ENCODE data around the gene LEMD3.

Gene LEMD3

DNA sequence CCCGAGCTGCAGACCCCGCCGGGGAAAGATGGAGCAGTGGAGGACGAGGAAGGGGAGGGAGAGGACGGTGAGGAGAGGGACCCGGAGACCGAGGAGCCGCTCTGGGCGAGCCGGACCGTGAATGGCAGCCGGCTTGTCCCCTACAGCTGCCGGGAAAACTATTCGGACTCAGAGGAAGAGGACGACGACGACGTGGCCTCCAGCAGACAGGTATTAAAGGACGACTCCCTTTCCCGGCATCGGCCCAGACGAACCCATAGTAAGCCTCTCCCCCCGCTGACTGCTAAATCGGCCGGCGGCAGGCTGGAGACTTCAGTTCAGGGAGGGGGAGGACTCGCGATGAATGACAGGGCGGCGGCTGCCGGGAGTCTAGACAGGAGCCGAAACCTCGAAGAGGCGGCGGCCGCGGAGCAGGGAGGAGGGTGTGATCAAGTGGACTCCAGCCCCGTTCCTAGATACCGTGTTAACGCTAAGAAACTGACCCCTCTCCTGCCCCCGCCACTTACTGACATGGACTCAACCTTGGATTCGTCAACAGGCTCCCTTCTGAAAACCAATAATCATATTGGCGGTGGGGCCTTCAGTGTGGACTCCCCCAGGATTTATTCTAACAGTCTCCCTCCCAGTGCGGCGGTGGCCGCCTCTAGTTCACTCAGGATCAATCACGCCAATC lies 962 bp downstream of the LEMD3 start:
- DNase-seq: peak; percentile 41

DNA sequence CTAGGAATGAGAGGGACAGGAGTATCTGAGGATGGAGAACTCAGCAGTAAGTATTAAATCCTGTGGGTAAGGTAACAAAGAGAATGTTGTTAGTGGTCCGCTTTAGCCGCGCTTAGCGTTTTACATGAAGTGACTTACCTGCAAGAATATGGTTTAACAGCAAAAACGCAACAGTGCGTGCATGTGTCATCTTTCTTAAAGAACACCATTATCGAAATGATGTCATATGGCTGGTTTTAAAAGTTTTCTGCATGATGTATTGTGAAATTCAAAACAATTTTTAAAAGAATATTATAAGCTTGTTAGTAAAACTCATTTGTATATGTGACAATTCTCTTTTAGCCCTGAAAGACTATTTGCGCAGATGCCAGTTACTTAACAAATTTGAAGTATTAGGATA lies 1.7 kb downstream of the LEMD3 start:
- no peak for DNase-seq

DNA sequence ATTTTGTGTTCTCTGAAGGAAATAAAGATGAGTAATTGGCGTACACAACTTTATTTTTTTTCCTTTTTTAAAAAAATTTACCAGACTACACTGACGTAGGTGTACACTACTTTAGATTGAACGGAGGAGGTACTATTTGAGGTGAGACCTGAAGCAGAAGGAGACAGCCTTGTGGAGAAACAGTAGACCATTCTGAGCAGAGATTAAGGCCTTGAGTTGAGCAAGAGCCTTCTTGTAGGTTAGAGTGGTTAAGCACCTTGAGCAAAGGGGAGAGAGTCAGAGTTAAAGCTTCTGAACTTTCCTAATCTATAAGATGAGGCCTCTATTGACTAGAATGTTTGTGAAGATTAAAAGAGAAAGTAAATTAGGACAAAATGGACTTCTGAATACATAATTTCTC lies 2.5 kb downstream of the LEMD3 start:
- no peak for DNase-seq

DNA sequence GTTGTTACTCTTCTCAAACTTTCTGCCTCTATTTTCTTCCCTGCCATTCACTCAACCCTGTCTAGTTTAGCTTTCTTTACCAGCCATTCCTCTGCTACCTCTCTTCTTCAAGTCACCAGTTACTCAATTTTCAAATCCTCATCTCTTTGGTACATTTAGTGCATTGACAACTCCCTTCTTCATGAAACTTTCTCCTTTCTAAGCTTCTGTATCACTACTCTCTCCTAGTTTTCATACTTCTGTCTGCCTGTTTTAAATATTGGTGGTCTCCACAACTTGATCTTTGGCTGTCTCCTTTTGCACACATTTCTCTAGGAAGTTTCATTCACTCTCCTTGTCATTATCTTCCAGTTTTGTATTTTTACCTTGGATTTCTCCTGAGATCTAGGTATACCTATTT lies 6.0 kb downstream of the LEMD3 start:
- no peak for DNase-seq

DNA sequence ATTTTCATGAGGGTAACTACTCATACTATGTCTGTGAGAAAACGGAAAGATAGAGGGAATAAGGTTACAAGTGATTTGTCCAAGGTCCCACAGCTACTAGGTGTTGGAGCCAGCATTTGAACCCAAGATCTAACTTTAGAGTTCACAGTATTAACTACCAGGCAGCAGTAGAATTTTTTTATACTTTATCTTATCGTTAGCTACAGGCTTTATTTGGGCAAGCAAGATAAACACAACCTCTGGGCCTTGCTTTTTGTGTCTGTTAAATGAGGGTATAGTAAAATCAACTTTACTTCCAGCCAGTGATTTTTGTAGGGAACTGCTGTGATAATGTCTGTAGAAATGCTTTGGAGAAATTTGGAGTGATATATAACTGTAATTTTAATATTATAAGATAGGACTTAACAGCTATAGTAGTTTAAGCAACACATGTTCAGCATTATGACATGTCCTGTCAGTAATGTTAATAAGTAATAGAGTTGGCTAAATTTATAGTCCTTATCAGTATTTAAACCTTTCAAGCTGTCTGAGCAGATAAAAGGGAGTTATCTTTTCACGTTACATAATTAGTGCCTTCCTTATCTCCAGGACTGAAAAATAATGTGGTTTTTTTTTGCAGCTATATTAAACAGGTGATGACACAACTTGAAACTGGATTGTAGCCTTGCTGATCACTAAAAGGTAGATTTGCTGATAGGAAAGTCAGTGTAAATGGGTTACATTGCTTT lies 12.8 kb downstream of the LEMD3 start:
- no peak for DNase-seq

DNA sequence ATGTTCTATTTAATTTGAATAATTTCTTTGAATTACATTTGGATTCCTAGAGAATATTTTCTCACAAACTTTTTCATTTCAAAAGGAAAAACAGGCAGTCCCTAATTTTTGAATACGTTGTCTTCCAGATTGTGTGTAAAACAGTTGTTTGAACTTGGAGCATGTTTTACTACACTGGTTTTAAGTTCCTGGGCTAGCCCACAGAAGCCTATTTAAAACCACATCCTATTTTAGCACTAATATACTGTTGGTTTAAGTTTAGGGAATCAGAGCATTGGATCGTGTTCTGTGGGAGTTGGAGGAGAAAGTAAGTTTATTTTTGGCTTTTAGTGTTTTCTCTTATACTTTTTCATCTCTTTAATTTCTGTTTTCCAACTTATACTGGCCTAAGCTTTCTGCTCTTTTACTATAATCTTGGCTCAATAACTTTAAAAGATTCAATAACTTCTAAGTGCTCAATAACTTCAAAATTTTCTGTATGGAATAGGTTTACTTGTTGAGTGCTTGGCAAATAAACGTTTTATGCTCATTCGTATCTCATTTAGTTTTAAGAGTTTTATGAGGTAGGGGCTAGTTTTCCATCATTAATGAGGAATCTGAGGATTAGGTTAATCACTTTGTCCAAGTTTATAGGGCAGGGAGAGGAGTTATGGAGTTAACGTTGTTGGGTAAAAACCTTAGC lies 14.9 kb downstream of the LEMD3 start:
- no peak for DNase-seq

DNA sequence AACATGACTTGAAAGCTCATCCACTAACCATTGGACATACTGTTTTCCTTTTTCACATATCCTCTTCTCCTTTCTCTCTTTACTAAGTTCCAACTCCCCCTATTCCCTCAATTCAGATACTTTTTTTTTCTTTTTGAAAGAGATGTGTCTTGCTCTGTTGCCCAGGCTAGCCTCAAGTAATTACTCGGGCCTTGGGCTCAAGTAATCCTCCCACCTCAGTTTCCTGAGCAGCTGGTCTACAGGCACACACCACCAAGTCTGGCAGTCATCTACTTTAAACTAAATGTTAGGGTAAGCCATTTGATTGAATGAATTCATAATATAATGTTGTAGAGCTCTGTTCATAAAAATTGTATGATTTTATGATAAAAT lies 15.5 kb downstream of the LEMD3 start:
- DNase-seq: no peak

DNA sequence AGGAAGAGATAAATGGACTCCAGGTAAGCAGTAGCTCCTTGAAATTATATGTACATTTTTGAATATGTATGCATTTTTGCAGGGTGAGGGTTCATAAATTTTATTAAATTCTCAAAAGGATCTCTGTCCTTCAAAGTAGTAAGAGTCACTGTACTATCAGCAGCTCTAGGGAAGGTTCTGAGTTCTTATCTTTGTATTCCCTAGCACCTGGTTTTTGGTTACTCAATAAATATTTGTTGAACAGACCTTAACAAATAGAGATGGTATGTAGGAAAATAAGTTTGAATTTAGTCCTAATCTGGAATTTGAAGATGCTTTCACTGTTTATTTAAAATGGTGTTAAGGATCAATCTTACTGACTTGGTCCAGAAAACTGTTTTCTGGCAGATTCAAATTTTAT lies 18.3 kb downstream of the LEMD3 start:
- DNase-seq: no peak

DNA sequence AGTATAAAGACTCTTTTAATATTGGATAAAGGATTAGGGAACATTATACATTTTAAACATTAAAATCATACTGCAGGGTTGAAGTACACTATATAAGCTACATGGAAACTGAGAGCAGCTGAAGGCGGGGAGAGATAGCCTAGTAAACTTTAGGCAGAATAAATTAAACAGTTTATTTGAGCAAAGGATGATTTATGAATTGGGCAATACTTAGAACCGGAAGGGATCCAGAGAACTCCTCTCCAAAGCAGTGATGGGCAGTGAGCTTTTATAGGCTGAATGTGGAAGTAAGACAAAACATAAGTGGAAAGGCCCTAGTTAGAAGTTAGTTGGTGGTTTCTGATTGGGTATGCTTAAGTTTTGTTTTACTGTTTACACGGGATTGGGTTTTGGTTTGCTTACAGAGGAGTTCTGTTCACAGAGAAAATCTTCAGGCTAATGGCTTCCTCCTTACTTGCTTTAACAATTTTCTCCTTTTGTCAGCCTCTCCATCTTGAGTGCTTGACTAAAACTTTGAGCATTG lies 18.9 kb downstream of the LEMD3 start:
- no peak for DNase-seq

DNA sequence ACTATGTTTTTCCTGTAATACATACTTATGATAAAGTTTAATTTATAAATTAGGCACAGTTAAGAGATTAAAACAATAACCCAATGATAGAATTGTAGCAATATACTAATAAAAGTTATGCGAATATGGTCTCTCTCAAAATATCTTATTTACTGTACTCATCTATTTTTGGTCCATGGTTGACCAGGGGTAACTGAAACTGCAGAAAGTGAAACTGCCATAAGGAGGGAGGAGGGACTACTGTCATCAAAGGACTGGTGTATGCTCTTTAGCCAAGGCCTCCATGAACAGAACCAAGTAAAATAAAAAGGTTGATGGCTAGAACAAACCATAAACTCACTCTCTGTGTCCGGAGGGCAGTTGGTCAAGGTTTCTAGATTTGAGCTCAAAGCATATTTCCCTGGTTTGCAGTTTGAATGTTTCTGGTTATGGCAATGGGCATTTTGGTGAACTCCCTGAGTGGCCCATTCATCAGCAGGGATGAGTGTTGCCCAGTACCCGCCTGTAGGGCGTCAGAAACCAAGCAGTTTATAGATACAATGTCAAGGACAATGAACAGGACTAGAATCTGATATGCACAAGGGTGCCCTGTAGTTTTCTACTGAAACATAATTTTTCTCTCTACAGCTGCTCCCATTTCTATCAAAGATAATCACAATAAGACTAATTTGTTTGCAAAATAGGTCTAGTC lies 19.8 kb downstream of the LEMD3 start:
- DNase-seq: no peak

DNA sequence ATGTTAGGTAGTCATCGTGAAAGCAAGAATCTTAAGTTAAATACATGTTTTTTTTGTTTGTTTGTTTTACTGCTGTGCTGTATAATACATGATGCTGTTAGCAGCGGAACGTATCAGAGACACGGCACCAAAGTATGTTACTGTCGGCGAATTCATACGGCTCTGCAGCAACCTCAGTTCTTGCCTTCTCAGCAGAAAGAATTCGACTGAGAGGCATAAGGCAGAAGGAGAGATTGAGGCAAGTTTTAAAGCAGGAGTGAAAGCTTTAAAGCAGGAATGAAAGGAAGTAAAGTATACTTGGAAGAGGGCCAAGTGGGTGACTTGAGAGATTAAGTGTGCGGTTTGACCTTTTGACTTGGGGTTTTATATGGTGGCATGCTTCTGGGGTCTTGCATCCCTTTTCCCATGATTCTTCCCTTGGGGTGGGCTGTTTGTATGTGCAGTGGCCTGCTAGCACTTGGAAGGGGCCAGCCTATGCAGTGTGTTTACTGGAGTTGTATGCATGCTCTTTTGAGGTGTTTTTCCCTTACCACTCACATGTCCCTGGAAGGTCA lies 23.7 kb downstream of the LEMD3 start:
- DNase-seq: no peak

DNA sequence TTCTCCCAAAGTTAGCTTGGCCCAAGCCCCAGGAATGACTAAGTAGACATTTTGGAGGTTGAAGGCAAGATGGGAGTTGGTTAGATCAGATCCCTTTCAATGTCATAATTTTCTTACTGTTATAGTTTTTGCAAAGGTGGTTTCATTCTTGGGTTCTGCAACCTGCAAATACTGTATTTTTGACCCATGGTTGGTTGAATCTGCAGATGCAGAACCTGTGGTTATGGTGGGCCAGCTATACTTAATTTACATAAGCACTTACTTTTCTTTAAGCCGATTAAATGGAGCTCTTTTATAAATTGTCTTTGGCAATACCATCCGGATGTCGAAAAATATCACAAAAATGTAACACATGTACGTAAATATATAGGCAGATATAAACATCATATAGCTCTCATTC lies 25.6 kb downstream of the LEMD3 start:
- no peak for DNase-seq

DNA sequence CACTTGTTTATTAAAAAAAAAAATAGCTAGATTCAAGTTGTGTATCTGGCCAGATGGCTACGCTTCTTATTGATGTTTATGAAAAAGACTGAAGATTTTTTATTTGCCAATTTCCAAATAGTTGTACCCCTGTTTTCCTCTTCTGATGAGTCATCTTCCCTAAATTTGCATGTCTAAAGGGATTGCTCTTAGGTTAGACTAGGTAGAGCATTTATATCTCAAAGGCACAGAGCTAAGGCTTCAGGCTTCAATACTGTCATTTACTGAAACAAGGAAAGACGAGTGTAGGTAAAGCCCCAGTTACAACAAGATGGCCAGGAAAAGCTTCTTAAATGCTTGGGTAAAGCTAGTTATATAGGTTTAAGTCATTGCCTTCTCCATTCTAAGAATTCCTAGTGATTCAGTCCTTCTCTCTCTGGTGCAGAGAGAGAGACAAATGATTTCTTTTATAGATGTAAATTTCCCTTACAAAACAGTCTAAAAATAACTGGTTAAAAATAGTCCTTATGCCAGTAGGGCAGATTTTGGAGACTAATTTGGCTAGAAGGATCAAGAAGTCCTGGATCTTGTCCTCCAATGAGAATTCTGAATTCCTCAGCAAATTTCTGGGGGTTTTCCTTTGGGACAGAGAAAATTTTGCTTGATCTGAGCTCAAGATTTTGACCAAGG lies 26.1 kb downstream of the LEMD3 start:
- no peak for DNase-seq

DNA sequence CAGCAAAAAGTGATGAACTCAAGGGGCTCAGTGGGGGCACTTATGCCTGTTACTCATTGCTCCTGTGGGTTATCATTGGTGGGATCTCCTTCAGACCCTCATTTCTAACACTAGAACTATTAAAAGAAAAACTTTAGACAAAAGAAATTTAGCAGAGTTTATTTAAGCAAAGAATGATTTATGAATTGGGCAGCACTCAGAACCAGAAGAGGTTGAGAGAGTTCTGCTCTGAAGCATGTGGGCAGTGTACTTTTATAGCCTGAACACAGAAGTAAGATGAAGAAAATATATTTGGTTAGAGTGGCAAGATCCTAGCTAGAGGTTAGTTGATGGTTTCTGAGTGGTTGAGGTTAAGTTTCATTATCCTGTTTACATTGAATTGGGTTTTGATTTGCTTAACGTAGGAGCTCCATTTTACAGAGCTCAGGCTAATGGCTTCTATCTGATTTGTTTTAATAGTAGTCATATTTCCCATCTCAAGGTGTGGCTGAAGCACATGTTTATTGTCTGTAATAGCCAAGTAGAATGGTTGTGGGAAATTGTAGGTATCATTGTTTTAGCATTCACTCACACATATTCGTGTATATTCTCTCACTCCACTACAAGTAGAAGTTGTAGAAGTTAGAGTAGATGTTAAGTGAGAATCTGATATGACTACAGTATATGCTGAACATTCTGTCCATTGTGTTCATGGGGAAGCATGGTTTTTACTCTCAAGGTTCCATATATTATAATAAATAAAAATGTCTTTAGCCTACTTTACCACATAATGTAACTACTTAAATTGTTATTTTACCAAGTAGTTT lies 27.6 kb downstream of the LEMD3 start:
- DNase-seq: no peak

DNA sequence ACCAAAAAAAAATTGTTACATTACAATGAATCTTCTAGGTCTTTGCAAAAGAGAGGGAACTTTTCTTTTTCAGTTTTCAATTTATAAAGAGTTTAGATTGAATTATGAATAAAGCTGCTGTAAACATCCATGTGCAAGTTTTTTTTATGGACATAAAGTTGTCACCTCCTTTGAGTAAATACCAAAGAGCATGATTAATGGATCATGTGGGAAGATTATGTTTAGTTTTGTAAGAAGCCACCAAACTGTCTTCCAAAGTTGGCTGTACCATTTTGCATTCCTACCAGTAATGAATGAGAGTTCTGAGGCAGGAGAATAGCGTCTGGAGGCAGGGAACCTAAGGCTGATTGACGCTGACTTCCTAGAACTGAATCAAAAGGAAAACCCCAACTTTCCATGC lies 30.2 kb downstream of the LEMD3 start:
- no peak for DNase-seq

DNA sequence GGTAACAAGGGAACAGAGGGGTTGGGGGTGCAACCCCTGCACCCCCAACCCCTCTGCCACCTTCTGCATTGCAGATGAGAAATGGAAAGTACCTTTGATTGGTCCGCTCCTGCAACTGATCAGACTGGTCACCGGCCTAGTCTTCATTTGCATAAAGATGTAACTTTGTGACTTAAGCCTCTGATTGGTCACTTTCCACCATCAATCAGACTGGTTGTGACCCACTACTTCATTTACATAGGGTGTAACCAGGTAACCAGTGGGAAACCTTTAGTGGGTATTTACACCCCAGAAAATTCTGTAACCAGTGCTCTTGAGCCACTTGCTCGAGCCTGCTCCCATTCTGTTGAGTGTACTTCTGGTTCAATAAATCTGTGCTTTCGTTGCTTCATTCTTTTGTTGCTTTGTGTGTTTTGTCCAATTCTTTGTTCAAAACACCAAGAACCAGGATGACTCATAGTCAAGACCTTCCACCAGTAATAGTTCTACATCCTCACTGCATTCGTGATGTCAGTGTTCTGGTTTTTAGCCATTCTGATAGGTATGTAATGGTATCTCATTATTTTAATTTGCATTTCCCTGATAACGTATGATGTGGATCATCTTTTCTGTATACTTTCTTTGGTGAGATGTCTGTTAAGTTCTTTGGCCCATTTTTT lies 30.8 kb downstream of the LEMD3 start:
- no peak for DNase-seq

DNA sequence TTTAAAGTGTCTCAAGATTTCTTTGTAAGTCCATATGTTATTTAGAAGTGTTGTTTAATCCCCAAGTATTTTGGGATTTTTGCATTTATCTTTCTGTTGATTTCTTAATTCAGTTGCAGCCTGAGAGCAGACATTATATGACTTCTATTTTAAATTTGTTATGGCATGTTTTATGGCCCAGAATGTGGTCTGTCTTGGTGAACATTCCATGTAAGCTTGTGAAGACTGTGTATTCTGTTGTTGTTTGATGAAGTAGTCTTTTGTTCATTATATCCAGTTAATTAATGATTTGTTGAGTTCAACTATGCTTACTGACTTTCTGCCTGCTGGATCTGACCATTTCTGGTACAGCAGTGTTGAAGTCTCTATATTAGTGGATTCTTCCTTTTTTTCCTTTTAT lies 34.0 kb downstream of the LEMD3 start:
- no peak for DNase-seq

DNA sequence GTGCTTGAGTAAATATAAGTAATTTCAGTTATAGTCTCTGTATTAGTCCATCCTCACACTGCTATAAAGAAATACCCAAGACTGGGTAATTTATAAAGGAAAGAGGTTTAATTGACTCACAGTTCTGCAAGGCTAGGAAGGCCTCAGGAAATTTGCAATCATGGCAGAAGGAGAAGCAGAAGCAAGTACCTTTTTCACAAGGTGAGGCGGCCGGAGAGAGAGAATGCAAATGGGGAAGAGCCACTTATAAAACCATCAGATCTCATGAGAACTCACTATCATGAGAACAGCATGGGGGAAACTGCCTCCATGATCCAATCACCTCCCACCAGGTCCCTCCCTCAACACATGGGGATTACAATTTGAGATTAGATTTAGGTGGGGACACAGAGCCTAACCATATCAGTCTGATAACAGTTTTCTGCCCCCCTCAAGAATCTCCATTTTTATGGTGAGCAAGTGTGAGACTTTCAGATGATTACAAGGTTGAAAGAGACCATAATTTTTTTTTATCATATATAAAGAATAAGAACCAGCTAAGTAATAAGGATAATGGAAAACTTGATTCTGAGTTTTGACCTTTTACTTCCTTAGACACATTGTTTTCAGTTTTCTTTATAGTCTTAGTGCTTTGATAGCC lies 35.6 kb downstream of the LEMD3 start:
- no peak for DNase-seq

DNA sequence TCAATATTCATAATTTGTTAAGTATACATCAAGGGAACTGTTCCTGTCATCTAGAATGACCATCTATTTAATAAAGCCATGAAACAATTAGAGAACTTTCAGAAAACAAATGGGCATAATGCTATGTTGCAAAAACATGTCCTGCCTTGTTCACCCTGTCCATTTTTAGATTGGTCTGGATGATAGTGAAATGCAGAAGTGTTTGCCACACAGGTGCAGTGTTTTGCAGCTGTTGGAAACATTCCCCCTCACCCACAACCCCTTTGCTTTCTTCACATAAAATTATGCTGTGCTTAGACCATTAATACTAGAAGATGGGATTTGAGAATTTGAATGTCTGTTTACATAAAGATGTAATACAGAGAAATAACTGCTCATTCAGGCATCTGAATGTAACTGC lies 36.5 kb downstream of the LEMD3 start:
- no peak for DNase-seq

DNA sequence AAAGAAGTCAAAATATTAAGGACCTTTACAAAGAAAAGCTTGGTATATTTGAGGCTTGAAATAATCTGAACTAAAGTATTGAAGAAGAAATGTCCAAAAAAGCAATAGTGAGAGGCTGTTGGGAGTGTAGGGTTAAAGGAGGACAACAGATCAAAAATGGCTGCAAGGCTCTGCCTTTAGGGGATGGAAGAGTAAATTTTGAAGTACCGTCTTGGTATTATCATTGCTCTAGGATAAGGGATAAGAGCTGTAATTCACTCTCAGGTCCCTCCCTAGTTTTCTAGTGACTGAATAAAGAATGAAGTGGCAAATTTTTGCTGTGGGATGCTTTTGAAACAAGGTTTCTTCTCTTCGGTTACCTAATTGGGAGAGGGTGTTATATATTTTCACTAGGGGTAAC lies 38.7 kb downstream of the LEMD3 start:
- no peak for DNase-seq
